K562 (cell line): ENCODE measurements around the gene PRTFDC1. TPM values are rescaled to one million over a fixed set of nuclear protein-coding genes. Genes with fewer than 3 reads are reported as not detected.

ENCODE experiments used
- EHMT2 ChIP-seq: fragments of 450-650 bp; IDR thresholded peaks from 2 replicates; pipeline ENCODE4 v1.6.1; 2018; ENCODE audit warnings: antibody characterized with exemption
- ELF4 ChIP-seq: fragments of 450-650 bp; formaldehyde crosslinking; IDR thresholded peaks from 2 replicates; pipeline ENCODE4 v1.4.0; 2022; ENCODE audit warnings: missing genetic modification characterization
- FUS ChIP-seq: fragments of 200-400 bp; formaldehyde crosslinking; optimal IDR thresholded peaks from 2 replicates; pipeline ENCODE3; 2017; ENCODE audit warnings: low read depth, low read length
- KLF10 ChIP-seq: fragments of 250-450 bp; sonication (Bioruptor Pico); IDR thresholded peaks from 2 replicates; pipeline ENCODE4 v1.6.1; 2021; ENCODE audit warnings: matching md5 sums
- MYC ChIP-seq, 2 experiments: fragments of 250-450 bp in 1 of 2; sonication (Bioruptor Pico) in 1 of 2; IDR thresholded peaks; 2 replicates each; pipeline versions ENCODE4 v1.5.1 to v1.6.1; 2012 to 2021; ENCODE audit warnings: low read depth in 2 of 2, borderline replicate concordance in 1 of 2, improper control_type of control experiment in 1 of 2, low read length in 1 of 2, mild to moderate bottlenecking in 1 of 2, moderate library complexity in 1 of 2
- NCOA1 ChIP-seq: fragments of 450-650 bp; IDR thresholded peaks from 2 replicates; pipeline ENCODE4 v1.6.1; 2016; ENCODE audit warnings: low read depth
- PYGO2 ChIP-seq: fragments of 450-650 bp; IDR thresholded peaks from 2 replicates; pipeline ENCODE4 v1.6.1; 2016; ENCODE audit warnings: mild to moderate bottlenecking, missing genetic modification characterization, moderate library complexity, missing compliant biosample characterization
- RBBP5 ChIP-seq: fragments of 200-600 bp; sonication (generic); IDR thresholded peaks from 2 replicates; pipeline ENCODE4 v1.6.1; 2012; ENCODE audit warnings: borderline replicate concordance, mild to moderate bottlenecking, low read length, control low read depth, inconsistent platforms; ENCODE audit not compliant: insufficient read depth, poor library complexity, severe bottlenecking
- SAFB2 ChIP-seq: fragments of 200-400 bp; formaldehyde crosslinking; IDR thresholded peaks from 2 replicates; pipeline ENCODE4 v1.6.1; 2018; ENCODE audit warnings: borderline replicate concordance, low read length, low read depth, moderate library complexity; ENCODE audit not compliant: severe bottlenecking
- SREBF1 ChIP-seq: fragments of 150-350 bp; IDR thresholded peaks from 2 replicates; pipeline ENCODE4 v1.6.1; 2014; ENCODE audit warnings: antibody characterized with exemption, low read depth, low read length, borderline replicate concordance
- ZEB2 ChIP-seq: fragments of 450-650 bp; IDR thresholded peaks from 2 replicates; pipeline ENCODE4 v1.6.1; 2016
- ZNF589 ChIP-seq: fragments of 200-800 bp; sonication (Bioruptor generic); IDR thresholded peaks from 2 replicates; pipeline ENCODE4 v1.6.1; 2016; ENCODE audit warnings: low read depth, missing genetic modification characterization, missing compliant biosample characterization
- polyA plus RNA-seq, 8 experiments: library from polyadenylated mRNA; depleted of rRNA in 4 of 8; stranded (reverse) in 5 of 8; unstranded in 3 of 8; fragments of >200 nt; fragmentation: Nextera tagmentation in 2 of 8; fragmentation: Illumina TruSeq in 1 of 8; extraction: Ambion mirVana in 2 of 8; extraction: Trizol in 1 of 8; gene quantifications; 2 replicates each; pipeline versions ENCODE4 v1.2.1 to v1.2.3, GENCODE V29; 2011 to 2014; ENCODE audit warnings: inconsistent platforms in 1 of 8, missing spikeins in 1 of 8
- total RNA-seq, 7 experiments: library from RNA; depleted of rRNA in 6 of 7; stranded (reverse); fragments of >200 nt in 6 of 7; fragmentation: Illumina TruSeq in 2 of 7; extraction: Trizol in 2 of 7; gene quantifications; 2 replicates each; pipeline versions ENCODE4 v1.2.1 to v1.2.3, GENCODE V29; 2011 to 2021; ENCODE audit warnings: low replicate concordance in 1 of 7
- TF ChIP-seq, protein P1 (sequence below), 2 experiments: fragments of 450-650 bp in 1 of 2; IDR thresholded peaks; 2 replicates each; pipeline ENCODE4 v1.6.1; 2011 to 2017; ENCODE audit warnings: low read depth in 2 of 2, antibody characterized with exemption in 1 of 2, borderline replicate concordance in 1 of 2, low read length in 1 of 2, mild to moderate bottlenecking in 1 of 2, mixed read lengths in 1 of 2; ENCODE audit not compliant: control insufficient read depth in 1 of 2
- TF ChIP-seq, protein P2 (sequence below): fragments of 450-650 bp; IDR thresholded peaks from 2 replicates; pipeline ENCODE4 v1.6.1; 2016; ENCODE audit warnings: mild to moderate bottlenecking
- TF ChIP-seq, protein P3 (sequence below): IDR thresholded peaks from 2 replicates; pipeline ENCODE4 v1.6.1; 2012; ENCODE audit warnings: low read depth, low read length, improper control_type of control experiment, borderline replicate concordance
- TF ChIP-seq, protein P4 (sequence below): fragments of 250-450 bp; sonication (Bioruptor Pico); IDR thresholded peaks from 2 replicates; pipeline ENCODE4 v1.5.0; 2021

The PRTFDC1 gene
- total and polyA plus RNA-seq, 9 of the 15 experiments (the other 6 are each of a cell fraction or from before 2014, with no cell fraction given), result 7.0 to 27.6 (median 10.0) TPM

DNA sequence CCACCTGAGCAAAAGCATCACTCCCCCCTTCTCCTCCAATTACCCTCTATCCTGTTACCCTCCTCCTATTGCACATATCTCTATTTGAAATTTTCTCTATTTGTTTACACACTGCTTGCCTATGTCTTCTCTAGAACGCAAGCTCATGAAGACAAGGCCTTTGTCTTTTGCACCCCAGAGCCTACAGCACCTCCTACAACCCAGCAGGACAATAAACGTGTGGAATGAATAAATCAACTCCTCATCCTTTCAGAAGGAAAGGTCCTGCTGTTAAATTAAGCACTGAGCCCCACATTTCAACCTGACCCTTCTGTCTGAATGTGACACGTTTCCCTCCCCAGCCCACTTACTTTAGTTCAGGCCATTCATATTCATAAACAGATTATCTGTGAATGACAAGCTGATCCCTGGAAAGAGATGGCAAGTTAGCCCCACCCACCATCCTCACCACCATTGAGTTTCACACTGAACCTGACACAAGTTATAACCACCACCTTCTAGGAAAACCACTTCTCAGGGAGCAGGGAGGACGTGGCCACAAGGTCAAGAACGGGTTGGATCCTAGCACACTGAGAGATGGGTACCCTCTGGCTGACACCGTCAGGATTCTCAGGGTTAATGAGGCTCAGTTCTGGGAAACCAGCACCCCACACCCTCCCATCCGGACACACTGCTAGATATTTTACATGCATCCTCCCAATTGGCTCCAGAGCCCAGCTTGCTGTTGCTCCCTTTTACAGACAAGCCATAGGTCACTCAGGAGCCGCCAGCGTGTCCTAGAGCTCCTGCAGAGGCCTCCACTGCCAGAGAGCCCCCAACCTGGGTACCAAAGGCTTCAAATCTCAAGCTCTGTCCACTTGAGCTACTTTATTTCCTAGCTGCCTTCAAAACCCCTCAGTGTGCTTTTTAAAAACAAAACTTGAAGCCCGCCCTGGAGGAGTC is 934 bp downstream of the PRTFDC1 start (continued):
- TF ChIP-seq EHMT2 (no peak), FUS (no peak), MYC (IDR thresholded peaks at IDR 0.05; ENCODE audit: low read depth, low read length) (no peak; the same call in 1 of the 2 replicates), MYC (CRISPR knock-in tag; IDR thresholded peaks at IDR 0.05; ENCODE audit: borderline replicate concordance, low read depth) (0 out of 2 replicates have a peak, but pooled peaks have one; percentile 13), SAFB2 (no peak), NCOA1 (no peak), ELF4 (CRISPR knock-in tag) (no peak), KLF10 (CRISPR knock-in tag) (no peak), ZNF589 (CRISPR knock-in tag) (no peak), PYGO2 (tag) (no peak), RBBP5 (no peak), SREBF1 (no peak), ZEB2 (no peak)
- TF ChIP-seq, protein P1, sequence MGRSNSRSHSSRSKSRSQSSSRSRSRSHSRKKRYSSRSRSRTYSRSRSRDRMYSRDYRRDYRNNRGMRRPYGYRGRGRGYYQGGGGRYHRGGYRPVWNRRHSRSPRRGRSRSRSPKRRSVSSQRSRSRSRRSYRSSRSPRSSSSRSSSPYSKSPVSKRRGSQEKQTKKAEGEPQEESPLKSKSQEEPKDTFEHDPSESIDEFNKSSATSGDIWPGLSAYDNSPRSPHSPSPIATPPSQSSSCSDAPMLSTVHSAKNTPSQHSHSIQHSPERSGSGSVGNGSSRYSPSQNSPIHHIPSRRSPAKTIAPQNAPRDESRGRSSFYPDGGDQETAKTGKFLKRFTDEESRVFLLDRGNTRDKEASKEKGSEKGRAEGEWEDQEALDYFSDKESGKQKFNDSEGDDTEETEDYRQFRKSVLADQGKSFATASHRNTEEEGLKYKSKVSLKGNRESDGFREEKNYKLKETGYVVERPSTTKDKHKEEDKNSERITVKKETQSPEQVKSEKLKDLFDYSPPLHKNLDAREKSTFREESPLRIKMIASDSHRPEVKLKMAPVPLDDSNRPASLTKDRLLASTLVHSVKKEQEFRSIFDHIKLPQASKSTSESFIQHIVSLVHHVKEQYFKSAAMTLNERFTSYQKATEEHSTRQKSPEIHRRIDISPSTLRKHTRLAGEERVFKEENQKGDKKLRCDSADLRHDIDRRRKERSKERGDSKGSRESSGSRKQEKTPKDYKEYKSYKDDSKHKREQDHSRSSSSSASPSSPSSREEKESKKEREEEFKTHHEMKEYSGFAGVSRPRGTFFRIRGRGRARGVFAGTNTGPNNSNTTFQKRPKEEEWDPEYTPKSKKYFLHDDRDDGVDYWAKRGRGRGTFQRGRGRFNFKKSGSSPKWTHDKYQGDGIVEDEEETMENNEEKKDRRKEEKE (IDR thresholded peaks at IDR 0.05; ENCODE audit: borderline replicate concordance in 1 of 2, control insufficient read depth in 1 of 2, low read depth in 2 of 2, low read length in 1 of 2), result no peak
- TF ChIP-seq, protein P2, sequence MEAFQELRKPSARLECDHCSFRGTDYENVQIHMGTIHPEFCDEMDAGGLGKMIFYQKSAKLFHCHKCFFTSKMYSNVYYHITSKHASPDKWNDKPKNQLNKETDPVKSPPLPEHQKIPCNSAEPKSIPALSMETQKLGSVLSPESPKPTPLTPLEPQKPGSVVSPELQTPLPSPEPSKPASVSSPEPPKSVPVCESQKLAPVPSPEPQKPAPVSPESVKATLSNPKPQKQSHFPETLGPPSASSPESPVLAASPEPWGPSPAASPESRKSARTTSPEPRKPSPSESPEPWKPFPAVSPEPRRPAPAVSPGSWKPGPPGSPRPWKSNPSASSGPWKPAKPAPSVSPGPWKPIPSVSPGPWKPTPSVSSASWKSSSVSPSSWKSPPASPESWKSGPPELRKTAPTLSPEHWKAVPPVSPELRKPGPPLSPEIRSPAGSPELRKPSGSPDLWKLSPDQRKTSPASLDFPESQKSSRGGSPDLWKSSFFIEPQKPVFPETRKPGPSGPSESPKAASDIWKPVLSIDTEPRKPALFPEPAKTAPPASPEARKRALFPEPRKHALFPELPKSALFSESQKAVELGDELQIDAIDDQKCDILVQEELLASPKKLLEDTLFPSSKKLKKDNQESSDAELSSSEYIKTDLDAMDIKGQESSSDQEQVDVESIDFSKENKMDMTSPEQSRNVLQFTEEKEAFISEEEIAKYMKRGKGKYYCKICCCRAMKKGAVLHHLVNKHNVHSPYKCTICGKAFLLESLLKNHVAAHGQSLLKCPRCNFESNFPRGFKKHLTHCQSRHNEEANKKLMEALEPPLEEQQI, result no peak; the same call in 1 of the 2 replicates
- TF ChIP-seq, protein P3, sequence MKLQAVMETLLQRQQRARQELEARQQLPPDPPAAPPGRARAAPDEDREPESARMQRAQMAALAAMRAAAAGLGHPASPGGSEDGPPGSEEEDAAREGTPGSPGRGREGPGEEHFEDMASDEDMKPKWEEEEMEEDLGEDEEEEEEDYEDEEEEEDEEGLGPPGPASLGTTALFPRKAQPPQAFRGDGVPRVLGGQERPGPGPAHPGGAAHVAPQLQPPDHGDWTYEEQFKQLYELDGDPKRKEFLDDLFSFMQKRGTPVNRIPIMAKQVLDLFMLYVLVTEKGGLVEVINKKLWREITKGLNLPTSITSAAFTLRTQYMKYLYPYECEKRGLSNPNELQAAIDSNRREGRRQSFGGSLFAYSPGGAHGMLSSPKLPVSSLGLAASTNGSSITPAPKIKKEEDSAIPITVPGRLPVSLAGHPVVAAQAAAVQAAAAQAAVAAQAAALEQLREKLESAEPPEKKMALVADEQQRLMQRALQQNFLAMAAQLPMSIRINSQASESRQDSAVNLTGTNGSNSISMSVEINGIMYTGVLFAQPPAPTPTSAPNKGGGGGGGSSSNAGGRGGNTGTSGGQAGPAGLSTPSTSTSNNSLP, result no peak
- TF ChIP-seq, protein P4, sequence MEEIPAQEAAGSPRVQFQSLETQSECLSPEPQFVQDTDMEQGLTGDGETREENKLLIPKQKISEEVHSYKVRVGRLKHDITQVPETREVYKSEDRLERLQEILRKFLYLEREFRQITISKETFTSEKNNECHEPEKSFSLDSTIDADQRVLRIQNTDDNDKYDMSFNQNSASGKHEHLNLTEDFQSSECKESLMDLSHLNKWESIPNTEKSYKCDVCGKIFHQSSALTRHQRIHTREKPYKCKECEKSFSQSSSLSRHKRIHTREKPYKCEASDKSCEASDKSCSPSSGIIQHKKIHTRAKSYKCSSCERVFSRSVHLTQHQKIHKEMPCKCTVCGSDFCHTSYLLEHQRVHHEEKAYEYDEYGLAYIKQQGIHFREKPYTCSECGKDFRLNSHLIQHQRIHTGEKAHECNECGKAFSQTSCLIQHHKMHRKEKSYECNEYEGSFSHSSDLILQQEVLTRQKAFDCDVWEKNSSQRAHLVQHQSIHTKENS (CRISPR knock-in tag), result no peak
